ENCODE measurements around the gene SAFB.

GRCh38 chr19:5706876-5707573 is 84.1 kb downstream of the SAFB start:
- no peak for TF ChIP-seq POLR2A (IDR thresholded peaks at IDR 0.05; ENCODE audit: low read depth, low read length)
- no peak for TF ChIP-seq POLR2AphosphoS5 (IDR thresholded peaks at IDR 0.05; ENCODE audit: low read depth, low read length)
- TF ChIP-seq SPI1 (IDR thresholded peaks at IDR 0.05; ENCODE audit: low read depth, low read length): no peak

Data from GM12891 (cell line).